Superior temporal gyrus (tissue), 1 donor: ENCODE results near the gene SPAG9.
A peak's percentile ranks its signal among the peaks of the same experiment; 100 is the strongest.
"Not testable (repeated sequence)": the region's sequence is repeated elsewhere in the genome, so short reads cannot be mapped to it uniquely, and the experiment has no call there.

Experiments
- DNase-seq: peaks from one replicate; pipeline ENCODE4 v3.0.0-alpha.2; 2016; ENCODE audit errors: extremely low spot score

The SPAG9 gene

GRCh38 chr17:51132964-51133319, 12.3 kb upstream of the SPAG9 start:
- no peak for DNase-seq

- no peak for DNase-seq
Observed at GRCh38 chr17:51128076-51128475, 7.4 kb upstream of the SPAG9 start.

GRCh38 chr17:51124640-51125503, 4.2 kb upstream of the SPAG9 start:
- no peak for DNase-seq

- DNase-seq = not testable (repeated sequence)
Observed at GRCh38 chr17:51122473-51123115, 1.9 kb upstream of the SPAG9 start.

GRCh38 chr17:51121620-51122472, 1.2 kb upstream of the SPAG9 start:
- DNase-seq = peak; percentile 66

GRCh38 chr17:51120357-51120738, 320 bp downstream of the SPAG9 start:
- DNase-seq = no peak

GRCh38 chr17:51119415-51120356, 982 bp downstream of the SPAG9 start:
- DNase-seq = peak; percentile 47

GRCh38 chr17:51118330-51119195, 2.1 kb downstream of the SPAG9 start:
- DNase-seq = no peak

GRCh38 chr17:51115179-51115578, 5.5 kb downstream of the SPAG9 start:
- no peak for DNase-seq

GRCh38 chr17:51112303-51113222, 8.1 kb downstream of the SPAG9 start:
- not testable (repeated sequence) for DNase-seq

- no peak for DNase-seq
Observed at GRCh38 chr17:51107778-51108177, 12.9 kb downstream of the SPAG9 start.

- no peak for DNase-seq
Observed at GRCh38 chr17:51103451-51103850, 17.2 kb downstream of the SPAG9 start.

- no peak for DNase-seq
Observed at GRCh38 chr17:51103050-51103449, 17.6 kb downstream of the SPAG9 start.

GRCh38 chr17:51097708-51098446, 22.8 kb downstream of the SPAG9 start:
- DNase-seq = no peak

GRCh38 chr17:51091635-51092034, 29.0 kb downstream of the SPAG9 start:
- DNase-seq = no peak

GRCh38 chr17:51088868-51089267, 31.8 kb downstream of the SPAG9 start:
- DNase-seq = not testable (repeated sequence)

GRCh38 chr17:51088287-51088686, 32.4 kb downstream of the SPAG9 start:
- DNase-seq = no peak

- no peak for DNase-seq
Observed at GRCh38 chr17:51087072-51087757, 33.5 kb downstream of the SPAG9 start.
